Nephron progenitor cell (in vitro differentiated cells): ENCODE data around the gene CXCR5.

ENCODE experiments used
- DNase-seq: peaks from one replicate; pipeline ENCODE4 v3.0.0; 2021
- H3K27ac Mint-ChIP-seq: 2 replicates; pipeline ENCODE4 v1.8.0; 2021; ENCODE audit warnings: mild to moderate bottlenecking, moderate library complexity, mixed read lengths
- H3K27me3 Mint-ChIP-seq: 2 replicates; pipeline ENCODE4 v1.8.0; 2021; ENCODE audit warnings: mild to moderate bottlenecking, low read depth, mixed read lengths; ENCODE audit not compliant: poor library complexity
- H3K36me3 Mint-ChIP-seq: 2 replicates; pipeline ENCODE4 v1.8.0; 2021; ENCODE audit warnings: low read depth, mixed read lengths
- H3K4me1 Mint-ChIP-seq: 2 replicates; pipeline ENCODE4 v1.8.0; 2021; ENCODE audit warnings: mixed read lengths
- H3K4me3 Mint-ChIP-seq: 2 replicates; pipeline ENCODE4 v1.8.0; 2021; ENCODE audit warnings: mild to moderate bottlenecking, moderate library complexity, mixed read lengths
- H3K9me3 Mint-ChIP-seq: 2 replicates; pipeline ENCODE4 v1.8.0; 2021; ENCODE audit warnings: mild to moderate bottlenecking, moderate library complexity, mixed read lengths
- TF ChIP-seq, protein P1 (sequence below): fragments of 200-600 bp; sonication (generic); IDR thresholded peaks from 2 replicates; pipeline ENCODE4 v1.5.0; 2021; ENCODE audit warnings: antibody characterized with exemption

CXCR5 gene

DNA sequence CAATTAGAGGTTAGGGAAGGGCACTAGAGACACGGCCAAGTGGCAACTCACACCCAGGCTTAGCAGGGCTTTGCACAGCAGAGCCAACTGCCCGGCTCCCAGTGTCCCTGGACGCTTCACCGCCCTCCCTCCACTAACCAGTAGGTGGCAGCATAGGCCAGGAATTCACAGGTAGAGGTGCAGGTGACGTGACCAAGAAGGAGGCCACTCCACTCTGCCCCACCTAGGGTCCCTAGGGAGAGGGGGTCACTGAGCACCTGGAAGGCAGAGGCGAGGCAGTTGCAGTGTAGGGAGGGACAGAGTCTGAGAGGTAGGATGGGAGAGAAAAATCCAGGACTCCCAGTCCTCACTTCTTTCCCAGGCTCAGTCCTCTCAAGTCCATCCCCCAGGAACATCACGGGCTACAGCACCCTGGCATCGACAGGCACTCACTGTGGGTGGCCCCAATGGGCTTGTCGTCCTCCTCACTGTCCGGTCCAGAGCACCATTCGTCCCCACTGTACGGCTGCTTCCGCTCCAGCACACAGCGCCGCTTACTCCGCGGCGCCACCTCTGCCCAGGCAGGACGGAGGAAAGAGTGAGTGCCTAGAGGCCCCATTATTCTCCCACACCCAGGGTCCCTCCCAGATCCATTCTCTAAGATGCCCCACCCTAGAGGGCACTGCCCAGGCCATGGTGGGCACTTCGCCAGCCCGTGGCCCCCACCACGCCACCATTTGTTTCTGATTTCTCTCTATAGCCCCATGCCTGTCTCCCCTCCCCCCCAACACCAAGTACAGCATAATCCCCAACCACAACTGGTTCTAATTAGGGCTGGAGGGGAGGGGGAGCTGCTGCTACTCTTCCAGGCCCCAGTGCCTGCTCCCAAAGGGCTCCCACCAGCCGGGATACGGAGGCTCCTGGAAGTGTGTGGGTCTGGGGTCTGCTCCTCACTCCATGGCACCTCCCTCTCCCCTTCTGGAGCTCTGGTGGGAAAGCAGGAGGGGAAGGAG, 23.7 kb downstream of the CXCR5 start:
- no peaks in the 10 kb centered on the region for H3K9me3 Mint-ChIP-seq
- TF ChIP-seq, protein P1, sequence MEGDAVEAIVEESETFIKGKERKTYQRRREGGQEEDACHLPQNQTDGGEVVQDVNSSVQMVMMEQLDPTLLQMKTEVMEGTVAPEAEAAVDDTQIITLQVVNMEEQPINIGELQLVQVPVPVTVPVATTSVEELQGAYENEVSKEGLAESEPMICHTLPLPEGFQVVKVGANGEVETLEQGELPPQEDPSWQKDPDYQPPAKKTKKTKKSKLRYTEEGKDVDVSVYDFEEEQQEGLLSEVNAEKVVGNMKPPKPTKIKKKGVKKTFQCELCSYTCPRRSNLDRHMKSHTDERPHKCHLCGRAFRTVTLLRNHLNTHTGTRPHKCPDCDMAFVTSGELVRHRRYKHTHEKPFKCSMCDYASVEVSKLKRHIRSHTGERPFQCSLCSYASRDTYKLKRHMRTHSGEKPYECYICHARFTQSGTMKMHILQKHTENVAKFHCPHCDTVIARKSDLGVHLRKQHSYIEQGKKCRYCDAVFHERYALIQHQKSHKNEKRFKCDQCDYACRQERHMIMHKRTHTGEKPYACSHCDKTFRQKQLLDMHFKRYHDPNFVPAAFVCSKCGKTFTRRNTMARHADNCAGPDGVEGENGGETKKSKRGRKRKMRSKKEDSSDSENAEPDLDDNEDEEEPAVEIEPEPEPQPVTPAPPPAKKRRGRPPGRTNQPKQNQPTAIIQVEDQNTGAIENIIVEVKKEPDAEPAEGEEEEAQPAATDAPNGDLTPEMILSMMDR: peak; percentile 95
- peak; percentile 91 for DNase-seq
- H3K27ac Mint-ChIP-seq: peak overlapping the region; percentile 79
- H3K4me1 Mint-ChIP-seq: peaks cover 44% of the 10 kb centered on the region
- peak overlapping the region; percentile 54 for H3K4me3 Mint-ChIP-seq
- peaks cover 5% of the 10 kb centered on the region for H3K36me3 Mint-ChIP-seq
- no peaks in the 10 kb centered on the region for H3K27me3 Mint-ChIP-seq

DNA sequence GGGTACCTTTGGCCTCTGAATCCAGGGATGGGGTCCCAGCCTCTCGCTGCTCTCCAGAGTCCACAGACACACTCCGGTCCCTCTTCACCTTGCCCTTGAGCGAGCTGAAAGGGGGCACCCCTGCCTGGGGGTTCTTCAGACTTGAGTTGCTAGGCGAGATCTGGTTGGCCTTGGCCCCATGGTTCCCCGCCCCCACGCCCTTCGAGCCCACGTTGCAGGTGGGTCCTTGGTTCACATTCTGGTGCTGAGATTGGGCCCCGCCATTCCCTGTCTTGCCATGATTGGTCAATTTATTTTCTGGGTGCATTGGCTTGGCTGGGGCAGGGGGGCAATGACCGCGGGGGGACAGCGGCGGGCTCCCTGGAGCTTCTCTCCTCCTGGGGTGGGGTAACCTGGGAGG, 24.6 kb downstream of the CXCR5 start:
- Mint-ChIP-seq H3K36me3 (peaks cover 5% of the 10 kb centered on the region), H3K4me3 (peak overlapping the region; percentile 64), H3K27ac (no peak overlapping the region), H3K9me3 (no peaks in the 10 kb centered on the region), H3K27me3 (no peaks in the 10 kb centered on the region), H3K4me1 (peaks cover 53% of the 10 kb centered on the region)
- no peak for DNase-seq
- TF ChIP-seq, protein P1: no peak

DNA sequence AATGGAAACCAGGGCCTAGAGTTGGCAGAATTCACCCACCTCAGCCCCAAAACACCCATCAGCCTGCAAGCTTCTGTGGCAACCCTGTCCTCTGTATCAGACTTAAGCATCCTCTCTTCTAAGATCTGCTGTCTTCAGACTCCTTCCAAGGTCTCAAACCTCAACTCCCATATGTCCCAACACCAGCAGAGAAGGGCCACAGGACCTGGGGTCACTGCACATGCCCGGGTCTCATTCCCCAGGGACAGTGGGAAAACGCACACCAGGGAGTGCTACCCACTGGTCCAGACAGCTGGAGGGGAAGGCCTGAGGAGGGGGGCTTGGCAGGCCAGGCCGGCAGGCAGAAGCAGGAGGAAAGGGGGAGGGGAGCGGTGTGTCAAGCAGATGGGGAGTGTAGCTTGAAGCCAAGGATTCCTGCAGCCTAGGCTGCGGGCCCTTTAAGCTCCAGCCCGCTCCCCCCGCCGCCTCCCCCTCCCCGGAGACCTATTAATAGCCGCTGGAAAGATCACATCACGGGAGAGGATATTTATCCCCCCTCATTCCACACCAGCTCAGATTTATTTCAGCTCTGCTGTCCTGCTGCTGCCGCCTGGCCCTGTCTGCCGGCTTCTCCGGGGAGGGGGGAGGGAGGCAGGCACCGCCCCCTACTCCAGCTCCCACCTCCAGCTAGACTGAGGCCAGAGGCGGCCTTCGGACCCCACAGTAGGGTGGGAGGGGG, 25.4 kb downstream of the CXCR5 start:
- Mint-ChIP-seq H3K4me3 (peak overlapping the region; percentile 70), H3K27me3 (no peaks in the 10 kb centered on the region), H3K36me3 (peaks cover 5% of the 10 kb centered on the region), H3K9me3 (no peaks in the 10 kb centered on the region), H3K27ac (peak overlapping the region; percentile 98), H3K4me1 (peaks cover 56% of the 10 kb centered on the region)
- TF ChIP-seq, protein P1: no peak
- peak; percentile 86 for DNase-seq

DNA sequence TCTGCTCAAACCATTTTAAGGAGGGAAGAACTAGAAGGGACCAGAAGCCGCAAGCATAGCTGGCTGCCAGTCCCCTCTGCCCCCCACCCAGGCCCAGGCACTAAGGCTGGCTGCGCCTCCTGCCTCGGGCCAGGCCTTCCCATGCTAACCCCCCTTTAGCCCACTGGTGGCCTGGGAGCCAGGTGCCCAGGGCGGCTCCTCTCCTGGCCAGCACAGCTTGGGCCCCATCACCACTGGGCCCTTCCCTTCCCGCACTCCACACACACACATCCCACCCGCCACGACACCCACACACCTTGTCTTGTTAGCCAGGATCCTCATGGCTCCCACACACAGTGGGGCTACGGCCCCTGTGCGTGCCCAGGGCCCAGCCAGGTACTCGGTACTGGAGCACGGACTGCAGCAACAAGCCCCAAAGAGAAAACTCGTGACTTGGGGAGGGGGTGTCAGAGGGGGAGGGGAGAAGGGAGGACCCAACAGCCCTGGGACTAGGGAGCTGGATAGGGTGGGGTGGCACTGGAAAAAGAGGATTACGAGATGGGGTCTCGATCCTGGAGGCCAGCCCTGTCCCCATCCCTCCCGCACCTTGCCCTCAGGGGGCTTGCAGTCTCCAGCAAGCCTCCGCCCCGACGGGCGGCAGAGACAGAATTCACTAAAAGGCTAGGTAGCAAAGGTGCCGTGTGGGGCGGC, 26.1 kb downstream of the CXCR5 start:
- no peaks in the 10 kb centered on the region for H3K27me3 Mint-ChIP-seq
- DNase-seq: no peak
- H3K4me1 Mint-ChIP-seq: peaks cover 63% of the 10 kb centered on the region

DNA sequence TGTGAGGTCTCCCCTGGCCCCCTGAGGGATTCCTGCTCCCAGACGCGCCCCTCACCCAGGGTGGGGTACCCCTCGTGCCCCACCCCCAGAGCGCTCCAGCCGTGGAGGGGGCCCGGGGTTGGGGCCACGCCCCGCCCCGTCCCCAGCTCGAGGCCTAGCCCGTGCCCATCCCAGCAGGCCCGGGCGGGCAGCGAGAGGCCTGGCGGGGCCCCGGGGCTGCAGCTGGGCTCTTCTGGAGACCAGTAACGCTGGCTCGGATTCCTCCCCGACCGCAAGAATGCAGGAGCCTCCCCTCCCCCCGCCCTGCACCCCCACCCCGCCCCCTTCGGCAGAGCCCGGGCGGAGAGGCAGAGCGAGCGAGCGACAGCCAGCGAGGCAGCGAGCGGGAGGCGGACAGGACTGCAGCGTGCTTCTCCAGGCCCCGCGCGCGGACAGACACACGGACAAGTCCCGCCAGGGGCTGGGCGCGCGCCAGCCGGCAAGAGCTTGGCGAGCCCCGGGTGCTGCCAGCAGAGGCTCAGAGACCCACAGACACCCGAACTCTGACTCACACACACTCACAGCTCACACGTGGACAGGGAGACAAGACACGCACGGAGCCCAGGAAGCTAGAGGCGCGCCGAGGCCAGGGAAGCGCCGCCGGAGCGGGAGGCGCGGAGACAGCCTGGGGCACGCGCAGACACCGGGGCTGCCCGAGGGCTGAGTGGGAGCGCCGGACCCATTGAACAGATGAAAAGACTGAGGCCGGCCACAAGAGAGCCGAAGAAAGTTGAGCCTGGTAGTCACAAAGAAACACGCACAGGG, 26.8 kb downstream of the CXCR5 start:
- Mint-ChIP-seq H3K9me3 (no peaks in the 10 kb centered on the region), H3K27me3 (no peaks in the 10 kb centered on the region), H3K36me3 (peaks cover 5% of the 10 kb centered on the region), H3K4me1 (peaks cover 70% of the 10 kb centered on the region), H3K27ac (peak overlapping the region; percentile 68), H3K4me3 (peak overlapping the region; percentile 75)
- DNase-seq: peak; percentile 76
- TF ChIP-seq, protein P1: no peak

More for the DNA sequence above, 26.1 kb downstream of the CXCR5 start:
- peaks cover 5% of the 10 kb centered on the region for H3K36me3 Mint-ChIP-seq
- TF ChIP-seq, protein P1: no peak
- peak overlapping the region; percentile 98 for H3K27ac Mint-ChIP-seq
- no peaks in the 10 kb centered on the region for H3K9me3 Mint-ChIP-seq
- peak overlapping the region; percentile 52 for H3K4me3 Mint-ChIP-seq
